ENCODE results near the gene SLIT3.

The SLIT3 gene

GRCh38 chr5:168778536-168778935 lies 522.4 kb downstream of the SLIT3 start:
- DNase-seq: no peak

- no peak for DNase-seq
Measured at GRCh38 chr5:168777651-168778050, 523.3 kb downstream of the SLIT3 start.

GRCh38 chr5:168776070-168776469 lies 524.9 kb downstream of the SLIT3 start:
- no peak for DNase-seq

- DNase-seq: no peak
Measured at GRCh38 chr5:168773226-168773625, 527.7 kb downstream of the SLIT3 start.

- DNase-seq: no peak
Measured at GRCh38 chr5:168772316-168772961, 528.5 kb downstream of the SLIT3 start.

GRCh38 chr5:168771678-168772077 lies 529.3 kb downstream of the SLIT3 start:
- no peak for DNase-seq

GRCh38 chr5:168770996-168771395 lies 529.9 kb downstream of the SLIT3 start:
- DNase-seq: no peak

- DNase-seq: no peak
Measured at GRCh38 chr5:168770036-168770498, 530.9 kb downstream of the SLIT3 start.

- no peak for DNase-seq
Measured at GRCh38 chr5:168768172-168768571, 532.8 kb downstream of the SLIT3 start.

- DNase-seq: no peak
Measured at GRCh38 chr5:168766426-168766700, 534.6 kb downstream of the SLIT3 start.

GRCh38 chr5:168765551-168766425 lies 535.2 kb downstream of the SLIT3 start:
- no peak for DNase-seq

- no peak for DNase-seq
Measured at GRCh38 chr5:168765086-168765550, 535.8 kb downstream of the SLIT3 start.

GRCh38 chr5:168756453-168757391 lies 544.2 kb downstream of the SLIT3 start:
- DNase-seq: no peak

GRCh38 chr5:168755548-168756093 lies 545.3 kb downstream of the SLIT3 start:
- DNase-seq: no peak

- DNase-seq: no peak
Measured at GRCh38 chr5:168753691-168754254, 547.2 kb downstream of the SLIT3 start.

- DNase-seq: no peak
Measured at GRCh38 chr5:168752416-168753190, 548.3 kb downstream of the SLIT3 start.

- no peak for DNase-seq
Measured at GRCh38 chr5:168752012-168752411, 548.9 kb downstream of the SLIT3 start.

GRCh38 chr5:168750926-168751325 lies 550.0 kb downstream of the SLIT3 start:
- DNase-seq: no peak

- no peak for DNase-seq
Measured at GRCh38 chr5:168749391-168750100, 551.4 kb downstream of the SLIT3 start.

GRCh38 chr5:168747987-168748777 lies 552.8 kb downstream of the SLIT3 start:
- DNase-seq: no peak
